RWPE1 (cell line): ENCODE data around the gene ALDH1L2.
"Not testable (repeated sequence)": the region's sequence is repeated elsewhere in the genome, so short reads cannot be mapped to it uniquely, and the experiment has no call there.

Experiments
- CTCF ChIA-PET: fragments of 350-600 bp; sonication (Branson Sonifier 250); formaldehyde crosslinking; extraction: SDS; loops from one replicate; lab custom pipeline; 2021; lab: Yijun Ruan, JAX
- POLR2A ChIA-PET: fragments of 400-600 bp; formaldehyde crosslinking; extraction: SDS; loops from one replicate; lab custom pipeline; 2020; ENCODE audit warnings: antibody characterized with exemption; ENCODE audit not compliant: low non-redundant PET; lab: Yijun Ruan, JAX
- DNase-seq: peaks from one replicate; pipeline ENCODE4 v3.0.0; 2012; ENCODE audit warnings: low spot score
- H3K27ac ChIP-seq: fragments of 450-650 bp; 2 replicates; pipeline ENCODE4 v1.5.1; 2017
- CTCF ChIP-seq: fragments of 450-650 bp; conservative IDR thresholded peaks from 2 replicates; pipeline ENCODE4 v1.5.1; 2017; ENCODE audit warnings: low read depth, mild to moderate bottlenecking

Gene ALDH1L2

GRCh38 chr12:105100207-105100985 is 16.1 kb upstream of the ALDH1L2 start:
- no peak for TF ChIP-seq CTCF
- POLR2A ChIA-PET: no interaction called here

GRCh38 chr12:105099356-105099755 is 15.1 kb upstream of the ALDH1L2 start:
- no peak for DNase-seq
- ChIA-PET POLR2A (no interaction called here), CTCF (no interaction called here)
- TF ChIP-seq CTCF: no peak
- H3K27ac ChIP-seq: no peak overlapping the region

More at GRCh38 chr12:105100207-105100985, 16.1 kb upstream of the ALDH1L2 start:
- CTCF ChIA-PET: interaction anchor here (0.5 to 0.6 kb wide), 2 partner anchors 37 to 61 kb away, joined by 3 to 4 read pairs; no protein-coding TSS in a partner anchor
- no peak overlapping the region for H3K27ac ChIP-seq
- DNase-seq: no peak

GRCh38 chr12:105095338-105095737 is 11.1 kb upstream of the ALDH1L2 start:
- POLR2A ChIA-PET, DNase-seq, CTCF ChIA-PET, H3K27ac ChIP-seq: not testable (repeated sequence)

- ChIA-PET POLR2A (no interaction called here), CTCF (no interaction called here)
- H3K27ac ChIP-seq: no peak overlapping the region
- no peak for TF ChIP-seq CTCF
- no peak for DNase-seq
These were observed 8.1 kb upstream of the ALDH1L2 start for GRCh38 chr12:105092336-105092735.

- TF ChIP-seq CTCF: no peak
- POLR2A ChIA-PET: no interaction called here
- DNase-seq: no peak
- CTCF ChIA-PET: no interaction called here
- no peak overlapping the region for H3K27ac ChIP-seq
These were observed 7.4 kb upstream of the ALDH1L2 start for GRCh38 chr12:105091476-105092206.

GRCh38 chr12:105090361-105090760 is 6.1 kb upstream of the ALDH1L2 start:
- no peak for TF ChIP-seq CTCF
- DNase-seq: no peak
- H3K27ac ChIP-seq: no peak overlapping the region
- ChIA-PET CTCF (no interaction called here), POLR2A (no interaction called here)

- DNase-seq: no peak
- POLR2A ChIA-PET: no interaction called here
- H3K27ac ChIP-seq: no peak overlapping the region
- TF ChIP-seq CTCF: no peak
- CTCF ChIA-PET: interaction anchor here (0.7 kb wide), 1 partner anchor 309 kb away, joined by 3 read pairs; no protein-coding TSS in a partner anchor
These were observed 5.6 kb upstream of the ALDH1L2 start for GRCh38 chr12:105089817-105090216.
